Measurements from ENCODE around the gene FGF22.

FGF22 gene

DNA sequence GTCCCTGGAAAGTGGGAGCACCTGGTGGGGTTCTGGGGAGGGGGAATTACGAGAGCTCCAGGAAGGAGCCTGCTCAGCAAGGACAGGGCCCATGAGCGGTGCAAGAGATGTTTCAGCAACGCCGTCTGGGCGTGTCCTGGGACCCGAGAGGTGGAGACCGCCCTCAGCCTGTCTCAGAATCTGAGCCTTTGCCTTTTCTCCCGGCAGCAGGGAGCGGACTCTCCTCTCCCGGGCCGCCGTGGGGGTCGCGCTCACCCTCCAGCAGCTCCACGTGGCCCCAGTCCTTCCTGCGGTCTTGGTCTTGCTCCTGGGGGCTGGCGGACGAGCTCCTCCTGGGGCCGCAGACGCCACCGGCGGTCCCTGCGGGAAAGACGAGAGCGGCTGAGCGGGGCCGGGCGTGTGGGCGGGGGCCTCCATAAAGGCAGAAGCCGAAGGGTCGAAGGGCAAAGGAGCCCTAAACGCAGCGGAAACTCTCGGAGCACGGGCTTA is 7.1 kb upstream of the FGF22 start:
- no peak overlapping the region for H3K27ac ChIP-seq (ENCODE audit: low read depth, low read length)
- H3K9ac ChIP-seq (ENCODE audit: low read length) = peak overlapping the region; percentile 46
- H3K27me3 ChIP-seq (ENCODE audit: control insufficient read depth, insufficient read depth, low read length) = no peaks in the 10 kb centered on the region
- H3K4me3 ChIP-seq (ENCODE audit: low read length) = peak overlapping the region; percentile 87
- H3K36me3 ChIP-seq (ENCODE audit: control insufficient read depth, insufficient read depth, low read length) = peaks cover 3% of the 10 kb centered on the region
- H3K4me1 ChIP-seq (ENCODE audit: control insufficient read depth, insufficient read depth, low read length) = peaks cover 11% of the 10 kb centered on the region

DNA sequence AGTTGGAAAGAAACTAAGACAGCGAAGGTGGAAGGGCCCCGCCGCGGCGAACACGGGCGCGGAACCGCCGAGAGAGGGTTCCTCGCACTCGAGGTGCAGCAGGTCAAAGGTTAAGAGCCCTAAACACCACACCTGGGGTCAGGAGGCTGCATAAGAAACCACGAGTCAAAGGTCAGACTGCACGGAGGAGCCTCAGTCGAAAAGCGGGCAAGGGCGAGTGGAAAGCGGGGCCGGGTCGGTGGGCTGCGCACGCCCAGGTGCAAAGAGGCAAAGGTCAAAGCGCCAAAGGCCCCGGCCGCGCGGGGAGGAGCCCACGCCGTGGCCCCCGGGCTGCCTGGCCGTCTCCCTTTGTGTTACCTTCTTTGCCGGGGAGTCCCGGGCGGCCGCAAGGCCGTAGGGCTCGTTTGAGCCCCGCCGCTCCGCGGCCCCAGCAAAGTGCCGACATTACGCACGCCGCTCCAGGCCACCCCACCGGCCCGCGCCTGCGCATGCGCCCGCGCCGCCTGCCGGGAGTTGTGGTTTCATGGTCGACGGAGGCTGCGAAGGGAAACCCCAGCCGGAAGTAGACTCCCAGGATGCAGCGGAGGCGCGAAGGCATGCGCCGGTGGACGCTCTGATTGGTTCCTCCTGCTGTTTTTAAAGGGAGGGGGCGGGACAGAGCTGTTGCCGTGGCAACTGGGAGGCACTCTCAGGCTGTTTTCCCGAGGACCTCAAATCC is 6.5 kb upstream of the FGF22 start, which contains the start of gene POLRMT:
TSS of gene POLRMT (minus strand) at position 470 of the 718 bp plus-strand sequence. CDS start at position 445, 25 bp downstream.
- Histone ChIP-seq H3K36me3 (ENCODE audit: control insufficient read depth, insufficient read depth, low read length) (peaks cover 3% of the 10 kb centered on the region), H3K27ac (ENCODE audit: low read depth, low read length) (no peak within 1 kb of the TSS), H3K4me3 (ENCODE audit: low read length) (peak within 1 kb of the TSS; percentile 93), H3K9ac (ENCODE audit: low read length) (peak within 1 kb of the TSS; percentile 56), H3K4me1 (ENCODE audit: control insufficient read depth, insufficient read depth, low read length) (peaks cover 11% of the 10 kb centered on the region), H3K27me3 (ENCODE audit: control insufficient read depth, insufficient read depth, low read length) (no peaks in the 10 kb centered on the region)

DNA sequence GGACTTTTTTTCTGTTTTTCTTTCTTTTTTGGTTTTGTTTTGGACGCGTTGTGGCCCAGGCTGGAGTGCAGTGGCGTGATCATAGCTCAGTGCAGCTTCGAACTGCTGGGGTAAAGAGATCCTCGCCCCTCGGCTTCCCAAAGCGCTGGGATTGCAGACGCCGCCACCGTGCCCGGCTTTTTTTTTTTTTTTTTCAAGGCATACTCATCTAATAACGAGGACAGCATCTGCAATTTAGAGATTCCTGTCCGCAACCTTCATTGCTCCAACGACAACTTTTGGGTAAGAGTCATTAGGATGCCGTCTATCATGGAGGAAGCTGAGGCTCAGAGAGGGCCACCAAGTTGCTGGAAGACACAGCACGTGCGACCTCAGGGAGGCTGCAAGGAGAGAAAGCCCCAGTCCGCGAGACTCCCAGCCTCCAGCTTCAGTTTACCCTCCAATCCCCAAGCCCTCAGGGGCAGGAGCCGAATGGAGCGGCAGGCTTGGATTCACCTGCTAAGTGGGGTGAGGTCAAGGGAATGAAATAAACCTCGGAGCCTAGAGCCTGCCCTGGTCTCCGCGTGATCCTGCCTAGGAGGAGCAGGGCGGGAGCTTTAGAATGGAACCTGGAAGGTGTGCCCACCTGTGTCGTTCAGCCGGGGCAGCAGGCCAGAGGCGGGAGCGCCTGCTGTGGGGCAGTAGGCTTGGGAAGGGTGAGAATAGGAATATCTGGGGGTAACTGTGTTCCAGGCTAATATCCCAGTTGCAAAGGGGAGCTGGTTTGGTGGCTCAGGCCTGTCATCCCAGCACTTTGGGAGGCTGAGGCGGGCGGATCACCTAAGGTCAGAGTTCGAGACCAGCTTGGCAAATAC is 5.7 kb upstream of the FGF22 start:
- Histone ChIP-seq H3K27ac (ENCODE audit: low read depth, low read length) (no peak overlapping the region), H3K9ac (ENCODE audit: low read length) (peak overlapping the region; percentile 56), H3K4me1 (ENCODE audit: control insufficient read depth, insufficient read depth, low read length) (peaks cover 11% of the 10 kb centered on the region)

DNA sequence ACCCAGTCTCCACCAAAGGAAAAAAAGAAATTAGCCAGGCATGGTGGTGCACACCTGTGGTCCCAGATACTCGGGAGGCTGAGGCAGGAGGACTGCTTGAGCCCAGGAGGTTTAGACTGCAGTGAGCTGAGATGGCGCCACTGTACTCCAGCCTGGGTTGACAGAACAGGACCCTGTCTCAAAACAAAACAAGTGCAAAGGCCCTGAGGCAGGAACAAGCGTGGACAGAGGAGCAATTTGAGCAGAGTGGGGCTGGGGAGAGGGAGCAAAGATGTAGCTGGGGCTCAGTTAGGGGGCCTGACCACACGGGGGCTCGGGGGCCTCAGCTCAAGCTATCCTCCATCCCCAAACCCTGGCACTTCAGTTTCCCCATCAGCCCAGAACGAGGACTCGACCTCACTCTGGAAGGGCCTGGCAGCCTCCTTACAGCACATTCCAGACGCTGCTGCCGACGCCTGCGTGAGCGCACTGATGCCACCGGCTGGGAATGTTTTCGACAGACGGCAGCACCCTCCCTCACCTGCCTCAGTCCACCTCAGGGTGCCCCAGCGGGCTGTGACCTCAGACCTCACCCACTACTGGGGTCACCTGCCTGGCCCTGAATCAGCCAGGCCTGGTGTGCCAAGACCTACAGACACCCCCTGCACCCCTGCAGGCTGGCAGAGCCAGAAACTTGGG is 4.6 kb upstream of the FGF22 start:
- H3K4me3 ChIP-seq (ENCODE audit: low read length) = no peak overlapping the region
- H3K27me3 ChIP-seq (ENCODE audit: control insufficient read depth, insufficient read depth, low read length) = no peaks in the 10 kb centered on the region
- H3K9ac ChIP-seq (ENCODE audit: low read length) = no peak overlapping the region
- no peaks in the 10 kb centered on the region for H3K36me3 ChIP-seq (ENCODE audit: control insufficient read depth, insufficient read depth, low read length)
- no peak overlapping the region for H3K27ac ChIP-seq (ENCODE audit: low read depth, low read length)
- H3K4me1 ChIP-seq (ENCODE audit: control insufficient read depth, insufficient read depth, low read length) = peaks cover 14% of the 10 kb centered on the region

More for the DNA sequence above, 5.7 kb upstream of the FGF22 start:
- peaks cover under 1% of the 10 kb centered on the region for H3K36me3 ChIP-seq (ENCODE audit: control insufficient read depth, insufficient read depth, low read length)
- H3K4me3 ChIP-seq (ENCODE audit: low read length) = peak overlapping the region; percentile 93
- H3K27me3 ChIP-seq (ENCODE audit: control insufficient read depth, insufficient read depth, low read length) = no peaks in the 10 kb centered on the region

DNA sequence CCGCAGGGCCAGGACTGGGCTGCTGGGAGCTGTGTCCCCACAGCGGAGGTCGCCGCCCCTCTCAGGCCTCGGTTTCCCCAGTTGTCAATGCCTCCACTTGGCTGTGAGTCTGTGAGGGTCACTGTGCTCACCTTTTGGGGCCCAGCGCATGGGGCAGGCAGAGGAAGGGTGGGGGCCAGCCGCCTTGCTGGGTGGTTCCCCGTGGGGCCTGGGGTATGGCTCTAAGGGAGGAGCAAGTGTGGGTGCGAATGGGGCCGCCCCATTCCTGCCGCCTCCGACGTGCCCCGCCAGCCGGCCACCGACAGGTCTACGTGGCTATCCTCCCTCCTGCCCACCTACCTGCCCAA is 800 bp upstream of the FGF22 start:
- H3K27ac ChIP-seq (ENCODE audit: low read depth, low read length) = no peak overlapping the region
- peak overlapping the region; percentile 66 for H3K4me3 ChIP-seq (ENCODE audit: low read length)

DNA sequence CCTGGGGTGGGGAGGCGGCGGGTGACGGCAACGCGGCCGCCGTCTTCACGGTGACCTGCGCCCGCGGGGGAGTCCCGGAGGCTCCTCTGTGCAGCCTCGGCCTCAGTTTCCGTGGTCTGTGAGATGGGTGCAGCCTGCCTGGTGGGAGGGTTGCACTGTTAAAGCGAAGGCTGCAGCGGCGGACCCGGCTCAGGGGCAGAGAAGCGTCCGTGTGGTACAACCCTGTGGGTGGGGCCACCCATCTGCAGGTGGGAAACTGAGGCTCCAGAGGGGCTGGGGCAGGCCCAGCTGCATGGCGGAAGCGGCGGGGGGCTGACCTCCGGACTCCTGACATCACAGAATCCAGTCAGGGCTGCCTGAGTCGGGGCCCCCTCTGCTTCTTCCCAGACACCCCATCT is 481 bp downstream of the FGF22 start:
- peaks cover 4% of the 10 kb centered on the region for H3K4me1 ChIP-seq (ENCODE audit: control insufficient read depth, insufficient read depth, low read length)
- no peak overlapping the region for H3K27ac ChIP-seq (ENCODE audit: low read depth, low read length)
- H3K27me3 ChIP-seq (ENCODE audit: control insufficient read depth, insufficient read depth, low read length) = no peaks in the 10 kb centered on the region
- H3K9ac ChIP-seq (ENCODE audit: low read length) = no peak overlapping the region
- peak overlapping the region; percentile 27 for H3K4me3 ChIP-seq (ENCODE audit: low read length)
- no peaks in the 10 kb centered on the region for H3K36me3 ChIP-seq (ENCODE audit: control insufficient read depth, insufficient read depth, low read length)

More for the DNA sequence above, 800 bp upstream of the FGF22 start:
- Histone ChIP-seq H3K4me1 (ENCODE audit: control insufficient read depth, insufficient read depth, low read length) (peaks cover 10% of the 10 kb centered on the region), H3K27me3 (ENCODE audit: control insufficient read depth, insufficient read depth, low read length) (no peaks in the 10 kb centered on the region), H3K9ac (ENCODE audit: low read length) (no peak overlapping the region), H3K36me3 (ENCODE audit: control insufficient read depth, insufficient read depth, low read length) (no peaks in the 10 kb centered on the region)

DNA sequence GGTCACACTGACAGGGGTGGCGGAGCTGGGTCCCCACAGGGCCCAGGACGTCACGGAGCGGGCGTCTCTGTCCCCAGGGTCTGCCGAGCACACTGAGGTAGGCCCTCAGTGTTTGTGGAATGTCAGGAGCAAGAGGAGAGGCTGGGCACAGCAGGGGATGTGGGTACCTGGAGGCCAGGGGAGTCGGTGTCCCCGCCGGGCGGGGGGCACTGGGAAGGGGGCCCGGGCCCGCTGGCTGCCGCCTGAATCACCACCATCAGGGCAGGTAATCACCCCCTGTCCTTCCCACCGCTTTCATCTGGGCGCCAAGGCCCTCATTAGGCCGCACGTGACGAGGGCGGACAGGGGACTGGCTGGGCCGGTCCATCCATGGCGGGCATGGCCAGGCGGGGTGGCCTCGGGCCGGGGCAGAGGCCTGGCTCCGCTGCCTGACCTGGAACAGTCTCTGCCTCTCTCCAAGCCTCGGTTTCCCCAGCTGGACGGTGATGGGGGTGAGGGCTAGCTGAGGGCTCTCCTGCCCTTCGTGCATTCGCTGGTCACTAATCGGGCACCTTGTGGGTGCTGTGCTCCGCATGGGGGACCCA is 1.0 kb downstream of the FGF22 start:
- Histone ChIP-seq H3K27me3 (ENCODE audit: control insufficient read depth, insufficient read depth, low read length) (no peaks in the 10 kb centered on the region), H3K4me3 (ENCODE audit: low read length) (no peak overlapping the region), H3K4me1 (ENCODE audit: control insufficient read depth, insufficient read depth, low read length) (peaks cover 4% of the 10 kb centered on the region), H3K9ac (ENCODE audit: low read length) (no peak overlapping the region), H3K36me3 (ENCODE audit: control insufficient read depth, insufficient read depth, low read length) (no peaks in the 10 kb centered on the region), H3K27ac (ENCODE audit: low read depth, low read length) (no peak overlapping the region)

DNA sequence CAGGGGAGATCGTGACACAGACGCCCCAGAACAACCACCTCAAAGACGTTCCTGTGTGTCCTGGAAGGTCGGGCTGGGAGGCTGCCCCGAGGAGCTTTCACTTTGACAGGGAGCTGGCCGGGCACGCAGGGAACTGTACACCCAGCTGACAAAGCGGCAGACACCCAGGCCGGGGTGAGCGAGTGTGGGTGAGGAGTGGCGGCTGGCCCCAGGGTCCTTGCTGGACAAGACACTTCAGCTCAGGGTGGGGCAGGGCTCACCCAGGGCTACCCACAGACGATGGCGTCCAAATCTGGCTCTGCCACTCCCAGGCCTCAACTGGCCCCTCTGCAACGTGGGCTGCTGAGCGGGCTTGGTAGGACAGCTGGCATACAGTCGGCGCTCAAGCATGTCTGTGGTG is 2.0 kb downstream of the FGF22 start:
- Histone ChIP-seq H3K4me3 (ENCODE audit: low read length) (no peak overlapping the region), H3K27ac (ENCODE audit: low read depth, low read length) (no peak overlapping the region), H3K4me1 (ENCODE audit: control insufficient read depth, insufficient read depth, low read length) (peaks cover 4% of the 10 kb centered on the region), H3K36me3 (ENCODE audit: control insufficient read depth, insufficient read depth, low read length) (peaks cover under 1% of the 10 kb centered on the region), H3K9ac (ENCODE audit: low read length) (no peak overlapping the region), H3K27me3 (ENCODE audit: control insufficient read depth, insufficient read depth, low read length) (no peaks in the 10 kb centered on the region)

DNA sequence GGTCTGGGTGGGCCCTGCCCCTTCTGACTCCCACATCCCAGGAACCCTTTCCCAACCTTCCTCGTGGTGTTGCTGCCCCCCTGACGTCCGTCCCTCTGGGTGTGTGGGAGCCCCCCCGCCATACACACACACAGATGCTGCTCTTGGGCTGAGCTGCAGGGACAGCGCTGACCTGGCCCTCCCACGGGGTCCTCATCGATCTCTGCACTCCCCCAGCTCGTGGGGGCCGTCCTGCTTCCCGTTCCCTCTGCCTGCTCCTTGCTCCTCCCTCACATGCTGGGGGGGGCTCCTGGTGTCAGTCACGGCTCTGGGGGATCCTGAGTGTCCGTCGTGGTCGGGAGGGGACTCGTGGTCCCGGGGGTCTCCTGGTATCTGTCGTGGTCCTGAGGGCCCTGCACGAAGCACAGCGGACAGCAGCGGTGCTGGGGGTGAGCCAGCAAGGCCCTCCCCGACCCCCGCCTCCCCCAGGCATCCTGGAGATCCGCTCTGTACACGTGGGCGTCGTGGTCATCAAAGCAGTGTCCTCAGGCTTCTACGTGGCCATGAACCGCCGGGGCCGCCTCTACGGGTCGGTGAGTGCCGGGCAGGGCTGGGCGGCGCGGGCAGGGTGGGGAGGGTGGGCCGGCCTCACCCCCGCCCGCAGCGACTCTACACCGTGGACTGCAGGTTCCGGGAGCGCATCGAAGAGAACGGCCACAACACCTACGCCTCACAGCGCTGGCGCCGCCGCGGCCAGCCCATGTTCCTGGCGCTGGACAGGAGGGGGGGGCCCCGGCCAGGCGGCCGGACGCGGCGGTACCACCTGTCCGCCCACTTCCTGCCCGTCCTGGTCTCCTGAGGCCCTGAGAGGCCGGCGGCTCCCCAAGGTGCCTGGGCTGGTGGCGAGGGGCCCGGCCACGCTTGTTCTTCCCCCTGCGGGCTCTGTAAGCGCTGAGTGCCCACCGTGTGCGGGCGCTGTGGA is 3.4 kb downstream of the FGF22 start:
- Histone ChIP-seq H3K27me3 (ENCODE audit: control insufficient read depth, insufficient read depth, low read length) (no peaks in the 10 kb centered on the region), H3K4me3 (ENCODE audit: low read length) (no peak overlapping the region)

DNA sequence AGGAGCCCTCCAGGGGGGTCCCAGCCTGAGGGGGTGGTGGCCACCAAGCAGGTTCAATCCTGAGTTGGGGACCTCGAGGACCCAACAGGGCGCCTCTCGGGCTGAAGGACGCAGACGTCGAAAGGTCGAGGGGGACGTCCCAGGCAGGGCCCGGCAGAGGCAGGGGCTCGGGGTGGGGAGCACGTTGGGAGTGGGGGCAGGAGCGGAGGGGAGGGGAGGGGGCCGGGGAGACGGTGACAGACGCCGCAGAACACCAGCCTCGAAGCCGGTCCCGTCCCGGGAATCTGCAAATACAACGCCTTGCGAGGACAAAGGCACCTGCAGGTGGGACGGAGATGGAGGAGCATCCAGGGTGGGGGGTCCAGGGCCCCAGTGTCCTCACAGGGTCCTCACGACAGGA is 4.1 kb downstream of the FGF22 start:
- Histone ChIP-seq H3K36me3 (ENCODE audit: control insufficient read depth, insufficient read depth, low read length) (peaks cover 10% of the 10 kb centered on the region), H3K27me3 (ENCODE audit: control insufficient read depth, insufficient read depth, low read length) (no peaks in the 10 kb centered on the region), H3K4me3 (ENCODE audit: low read length) (no peak overlapping the region), H3K27ac (ENCODE audit: low read depth, low read length) (no peak overlapping the region), H3K9ac (ENCODE audit: low read length) (no peak overlapping the region), H3K4me1 (ENCODE audit: control insufficient read depth, insufficient read depth, low read length) (peaks cover 4% of the 10 kb centered on the region)

More for the DNA sequence above, 3.4 kb downstream of the FGF22 start:
- peaks cover 7% of the 10 kb centered on the region for H3K36me3 ChIP-seq (ENCODE audit: control insufficient read depth, insufficient read depth, low read length)
- H3K4me1 ChIP-seq (ENCODE audit: control insufficient read depth, insufficient read depth, low read length) = peaks cover 4% of the 10 kb centered on the region
- H3K9ac ChIP-seq (ENCODE audit: low read length) = no peak overlapping the region
- no peak overlapping the region for H3K27ac ChIP-seq (ENCODE audit: low read depth, low read length)

DNA sequence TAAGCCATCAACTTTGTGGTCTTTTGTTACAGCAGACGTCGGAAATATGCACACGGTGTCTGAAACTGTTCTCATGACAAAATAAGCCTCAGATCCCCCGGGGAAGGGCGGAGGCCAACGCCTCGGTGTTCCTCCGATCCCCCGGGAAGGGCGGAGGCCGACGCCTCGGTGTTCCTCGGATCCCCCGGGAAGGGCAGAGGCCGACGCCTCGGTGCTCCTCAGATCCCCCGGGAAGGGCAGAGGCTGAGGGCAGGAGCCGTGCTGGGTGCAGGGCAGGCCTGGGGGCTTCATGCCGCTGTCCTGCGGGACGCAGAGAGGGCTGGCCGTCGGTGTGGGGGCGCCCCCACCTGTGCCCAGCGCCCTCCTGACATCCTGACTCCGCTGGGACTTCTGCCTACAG is 4.7 kb downstream of the FGF22 start:
- H3K4me3 ChIP-seq (ENCODE audit: low read length) = no peak overlapping the region
- H3K36me3 ChIP-seq (ENCODE audit: control insufficient read depth, insufficient read depth, low read length) = peaks cover 12% of the 10 kb centered on the region
- H3K4me1 ChIP-seq (ENCODE audit: control insufficient read depth, insufficient read depth, low read length) = peaks cover under 1% of the 10 kb centered on the region
- H3K27me3 ChIP-seq (ENCODE audit: control insufficient read depth, insufficient read depth, low read length) = no peaks in the 10 kb centered on the region
- H3K27ac ChIP-seq (ENCODE audit: low read depth, low read length) = no peak overlapping the region
- no peak overlapping the region for H3K9ac ChIP-seq (ENCODE audit: low read length)
